ENCODE measurements around the gene HNRNPF. TPM values are rescaled to one million over a fixed set of nuclear protein-coding genes. Genes with fewer than 3 reads are reported as not detected.

Gene HNRNPF
- total RNA-seq, 1 experiment from 2014 or later: 423 TPM

GRCh38 chr10:43403911-43404703, 4.9 kb downstream of the HNRNPF start:
- intact Hi-C loops (cut with micrococcal nuclease; ENCODE audit: unreplicated experiment): no loop called here
- ChIA-PET CTCF (no interaction called here), POLR2A (no interaction called here)
- no TSS peak for BruUV-seq (replicated peaks)
- H3K27me3 Mint-ChIP-seq (ENCODE audit: insufficient read depth, unreplicated experiment): no peaks in the 10 kb centered on the region
- peak overlapping the region; percentile 58 for H3K27ac Mint-ChIP-seq (ENCODE audit: unreplicated experiment)
- peaks cover 36% of the 10 kb centered on the region for H3K4me1 Mint-ChIP-seq (ENCODE audit: low read depth, unreplicated experiment)
- H3K27me3 ChIP-seq (replicated peaks; ENCODE audit: control insufficient read depth, insufficient read depth, low read length): no peaks in the 10 kb centered on the region
- peaks cover 65% of the 10 kb centered on the region for H3K4me1 ChIP-seq
- H3K36me3 Mint-ChIP-seq (ENCODE audit: insufficient read depth, unreplicated experiment): peaks cover 95% of the 10 kb centered on the region
- TF ChIP-seq, protein P1, sequence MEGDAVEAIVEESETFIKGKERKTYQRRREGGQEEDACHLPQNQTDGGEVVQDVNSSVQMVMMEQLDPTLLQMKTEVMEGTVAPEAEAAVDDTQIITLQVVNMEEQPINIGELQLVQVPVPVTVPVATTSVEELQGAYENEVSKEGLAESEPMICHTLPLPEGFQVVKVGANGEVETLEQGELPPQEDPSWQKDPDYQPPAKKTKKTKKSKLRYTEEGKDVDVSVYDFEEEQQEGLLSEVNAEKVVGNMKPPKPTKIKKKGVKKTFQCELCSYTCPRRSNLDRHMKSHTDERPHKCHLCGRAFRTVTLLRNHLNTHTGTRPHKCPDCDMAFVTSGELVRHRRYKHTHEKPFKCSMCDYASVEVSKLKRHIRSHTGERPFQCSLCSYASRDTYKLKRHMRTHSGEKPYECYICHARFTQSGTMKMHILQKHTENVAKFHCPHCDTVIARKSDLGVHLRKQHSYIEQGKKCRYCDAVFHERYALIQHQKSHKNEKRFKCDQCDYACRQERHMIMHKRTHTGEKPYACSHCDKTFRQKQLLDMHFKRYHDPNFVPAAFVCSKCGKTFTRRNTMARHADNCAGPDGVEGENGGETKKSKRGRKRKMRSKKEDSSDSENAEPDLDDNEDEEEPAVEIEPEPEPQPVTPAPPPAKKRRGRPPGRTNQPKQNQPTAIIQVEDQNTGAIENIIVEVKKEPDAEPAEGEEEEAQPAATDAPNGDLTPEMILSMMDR (IDR thresholded peaks at IDR 0.05; ENCODE audit: insufficient read depth in 1 of 2, low read depth in 1 of 2, low read length in 1 of 2, severe bottlenecking in 1 of 2, unreplicated experiment in 1 of 2): no peak
- H3K9me3 ChIP-seq: no peaks in the 10 kb centered on the region
- peak overlapping the region; percentile 65 for H3K4me3 Mint-ChIP-seq (ENCODE audit: unreplicated experiment)
- H3K36me3 ChIP-seq (ENCODE audit: control insufficient read depth, insufficient read depth, low read length): 0 out of 2 replicates have a peak, but pooled peaks cover 1% of the 10 kb centered on the region
- no peaks in the 10 kb centered on the region for H3K9me3 Mint-ChIP-seq (ENCODE audit: unreplicated experiment)
- H3K4me3 ChIP-seq (ENCODE audit: low read depth, low read length): no peak overlapping the region
- DNase-seq: no peak

- H3K4me1 Mint-ChIP-seq (ENCODE audit: low read depth, unreplicated experiment): peaks cover 36% of the 10 kb centered on the region
Measured at GRCh38 chr10:43402880-43403452, 6.0 kb downstream of the HNRNPF start.

DNA sequence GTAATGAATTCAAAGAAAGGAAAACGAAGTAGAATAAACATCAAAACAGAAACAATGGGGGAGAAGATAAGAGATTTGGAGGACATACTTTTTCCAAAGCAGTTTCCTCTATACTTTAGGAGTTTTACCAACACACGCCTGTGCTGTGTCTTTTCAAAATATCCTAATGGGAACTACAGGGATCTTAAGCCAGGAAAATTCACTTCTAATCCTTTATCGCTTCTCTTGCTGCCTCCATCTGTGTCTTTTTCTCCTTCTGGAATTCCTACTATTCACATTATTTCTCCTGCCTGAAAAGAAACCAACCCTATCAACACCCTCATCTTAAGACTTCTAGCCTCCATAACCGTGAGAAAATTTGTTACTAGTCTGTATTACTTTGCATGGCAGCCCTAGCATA, 6.8 kb downstream of the HNRNPF start:
- Histone ChIP-seq H3K9me3 (no peaks in the 10 kb centered on the region), H3K27me3 (replicated peaks; ENCODE audit: control insufficient read depth, insufficient read depth, low read length) (no peaks in the 10 kb centered on the region), H3K36me3 (ENCODE audit: control insufficient read depth, insufficient read depth, low read length) (0 out of 2 replicates have a peak, but pooled peaks cover 1% of the 10 kb centered on the region), H3K4me3 (ENCODE audit: low read depth, low read length) (no peak overlapping the region), H3K4me1 (peaks cover 73% of the 10 kb centered on the region)
- intact Hi-C loops (cut with micrococcal nuclease; ENCODE audit: unreplicated experiment): no loop called here
- no peak overlapping the region for H3K4me3 Mint-ChIP-seq (ENCODE audit: unreplicated experiment)
- H3K36me3 Mint-ChIP-seq (ENCODE audit: insufficient read depth, unreplicated experiment): peaks cover 93% of the 10 kb centered on the region
- no peak for DNase-seq
- peaks cover 36% of the 10 kb centered on the region for H3K4me1 Mint-ChIP-seq (ENCODE audit: low read depth, unreplicated experiment)
- H3K27ac Mint-ChIP-seq (ENCODE audit: unreplicated experiment): peak overlapping the region; percentile 76
- no peaks in the 10 kb centered on the region for H3K9me3 Mint-ChIP-seq (ENCODE audit: unreplicated experiment)
- BruUV-seq (replicated peaks): no TSS peak
- POLR2A ChIA-PET: no interaction called here
- no peaks in the 10 kb centered on the region for H3K27me3 Mint-ChIP-seq (ENCODE audit: insufficient read depth, unreplicated experiment)
- CTCF ChIA-PET: no interaction called here
- TF ChIP-seq, protein P1 (IDR thresholded peaks at IDR 0.05; ENCODE audit: insufficient read depth in 1 of 2, low read depth in 1 of 2, low read length in 1 of 2, severe bottlenecking in 1 of 2, unreplicated experiment in 1 of 2): no peak

More at GRCh38 chr10:43402880-43403452, 6.0 kb downstream of the HNRNPF start:
- TF ChIP-seq, protein P1 (IDR thresholded peaks at IDR 0.05; ENCODE audit: insufficient read depth in 1 of 2, low read depth in 1 of 2, low read length in 1 of 2, severe bottlenecking in 1 of 2, unreplicated experiment in 1 of 2): no peak
- H3K9me3 Mint-ChIP-seq (ENCODE audit: unreplicated experiment): no peaks in the 10 kb centered on the region
- BruUV-seq (replicated peaks): no TSS peak
- H3K27me3 Mint-ChIP-seq (ENCODE audit: insufficient read depth, unreplicated experiment): no peaks in the 10 kb centered on the region
- no peaks in the 10 kb centered on the region for H3K9me3 ChIP-seq
- no peak for DNase-seq
- H3K36me3 Mint-ChIP-seq (ENCODE audit: insufficient read depth, unreplicated experiment): peaks cover 93% of the 10 kb centered on the region
- 0 out of 2 replicates have a peak, but pooled peaks cover 1% of the 10 kb centered on the region for H3K36me3 ChIP-seq (ENCODE audit: control insufficient read depth, insufficient read depth, low read length)
- ChIA-PET CTCF (no interaction called here), POLR2A (no interaction called here)
- intact Hi-C loops (cut with micrococcal nuclease; ENCODE audit: unreplicated experiment): no loop called here
- peaks cover 73% of the 10 kb centered on the region for H3K4me1 ChIP-seq
- H3K27me3 ChIP-seq (replicated peaks; ENCODE audit: control insufficient read depth, insufficient read depth, low read length): no peaks in the 10 kb centered on the region
- peak overlapping the region; percentile 33 for H3K27ac Mint-ChIP-seq (ENCODE audit: unreplicated experiment)
- H3K4me3 Mint-ChIP-seq (ENCODE audit: unreplicated experiment): no peak overlapping the region
- H3K4me3 ChIP-seq (ENCODE audit: low read depth, low read length): no peak overlapping the region
